ENCODE results near the gene HCN3. TPM values are rescaled to one million over a fixed set of nuclear protein-coding genes. Genes with fewer than 3 reads are reported as not detected.

Gene HCN3
- total and polyA plus RNA-seq, 2 donors (not counting 1 experiment from before 2014, with no cell fraction given): 6.2 to 9.2 TPM

- H3K4me1 Mint-ChIP-seq: peaks cover 10% of the 10 kb centered on the region
- Histone ChIP-seq H3K9ac (ENCODE audit: low read length) (no peak overlapping the region), H2AFZ (ENCODE audit: insufficient read depth, low read depth, low read length, poor library complexity, severe bottlenecking) (no peak overlapping the region)
These were observed 16.0 kb downstream of the HCN3 start for GRCh38 chr1:155293086-155293749.

GRCh38 chr1:155294520-155295182 is 17.4 kb downstream of the HCN3 start:
- Histone ChIP-seq H4K20me1 (ENCODE audit: control insufficient read depth, insufficient read depth, low read length, poor library complexity, severe bottlenecking) (no peaks in the 10 kb centered on the region), H3K79me2 (ENCODE audit: control insufficient read depth, insufficient read depth, low read length) (no peaks in the 10 kb centered on the region), H2AFZ (ENCODE audit: insufficient read depth, low read depth, low read length, poor library complexity, severe bottlenecking) (no peak overlapping the region), H3K4me3 (ENCODE audit: control extremely low read depth in 1 of 5, extremely low read depth in 1 of 5, insufficient read depth in 1 of 5, low read depth in 2 of 5, low read length in 4 of 5) (no peak overlapping the region), H3K36me3 (replicated peaks in 1 of 2; ENCODE audit: control extremely low read depth in 1 of 2, control insufficient read depth in 1 of 2, extremely low read depth in 1 of 2, insufficient read depth in 2 of 2, low read length in 1 of 2) (no peaks in the 10 kb centered on the region), H3K4me2 (replicated peaks; ENCODE audit: low read depth, low read length, poor library complexity, severe bottlenecking) (peak overlapping the region; percentile 23), H3K27me3 (replicated peaks in 1 of 4; ENCODE audit: control extremely low read depth in 1 of 4, control insufficient read depth in 3 of 4, insufficient read depth in 4 of 4, low read length in 3 of 4) (peaks cover 0 to 26% (median 15%) of the 10 kb centered on the region in 4 experiments), H3K9ac (ENCODE audit: low read length) (no peak overlapping the region), H3K4me1 (ENCODE audit: control insufficient read depth in 2 of 2, insufficient read depth in 2 of 2, low read length in 2 of 2) (peaks cover 7 to 10% of the 10 kb centered on the region in 2 donors), H3K9me3 (ENCODE audit: control extremely low read depth in 1 of 3, control insufficient read depth in 2 of 3, insufficient read depth in 1 of 3, low read length in 2 of 3) (peaks cover 0 to 2% (median 0%) of the 10 kb centered on the region in 3 donors), H3K27ac (ENCODE audit: low read length in 2 of 2) (no peak overlapping the region)
- Mint-ChIP-seq H3K9me3 (ENCODE audit: insufficient read depth) (no peaks in the 10 kb centered on the region), H3K4me3 (no peak overlapping the region), H3K27ac (no peak overlapping the region), H3K27me3 (peaks cover 38% of the 10 kb centered on the region), H3K4me1 (peaks cover 10% of the 10 kb centered on the region)
- DNase-seq (no peak), ATAC-seq (ENCODE audit: low read depth) (no peak)
- no peak for TF ChIP-seq EZH2 (IDR thresholded peaks at IDR 0.05; ENCODE audit: borderline replicate concordance, insufficient read depth, low read depth, low read length, poor library complexity, severe bottlenecking)
- TF ChIP-seq, protein P1, sequence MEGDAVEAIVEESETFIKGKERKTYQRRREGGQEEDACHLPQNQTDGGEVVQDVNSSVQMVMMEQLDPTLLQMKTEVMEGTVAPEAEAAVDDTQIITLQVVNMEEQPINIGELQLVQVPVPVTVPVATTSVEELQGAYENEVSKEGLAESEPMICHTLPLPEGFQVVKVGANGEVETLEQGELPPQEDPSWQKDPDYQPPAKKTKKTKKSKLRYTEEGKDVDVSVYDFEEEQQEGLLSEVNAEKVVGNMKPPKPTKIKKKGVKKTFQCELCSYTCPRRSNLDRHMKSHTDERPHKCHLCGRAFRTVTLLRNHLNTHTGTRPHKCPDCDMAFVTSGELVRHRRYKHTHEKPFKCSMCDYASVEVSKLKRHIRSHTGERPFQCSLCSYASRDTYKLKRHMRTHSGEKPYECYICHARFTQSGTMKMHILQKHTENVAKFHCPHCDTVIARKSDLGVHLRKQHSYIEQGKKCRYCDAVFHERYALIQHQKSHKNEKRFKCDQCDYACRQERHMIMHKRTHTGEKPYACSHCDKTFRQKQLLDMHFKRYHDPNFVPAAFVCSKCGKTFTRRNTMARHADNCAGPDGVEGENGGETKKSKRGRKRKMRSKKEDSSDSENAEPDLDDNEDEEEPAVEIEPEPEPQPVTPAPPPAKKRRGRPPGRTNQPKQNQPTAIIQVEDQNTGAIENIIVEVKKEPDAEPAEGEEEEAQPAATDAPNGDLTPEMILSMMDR (IDR thresholded peaks at IDR 0.05): no peak
- ChIA-PET CTCF (no interaction called here), POLR2A (no interaction called here)
- intact Hi-C loops (cut with micrococcal nuclease): no loop called here
- WGBS (ENCODE audit: insufficient coverage): 36% methylated on average over 46 of the region's 46 CpGs

More at GRCh38 chr1:155293086-155293749, 16.0 kb downstream of the HCN3 start:
- intact Hi-C loops (cut with micrococcal nuclease): no loop called here
- no peak for TF ChIP-seq EZH2 (IDR thresholded peaks at IDR 0.05; ENCODE audit: borderline replicate concordance, insufficient read depth, low read depth, low read length, poor library complexity, severe bottlenecking)
- ATAC-seq (ENCODE audit: low read depth) (no peak), DNase-seq (no peak)
- Mint-ChIP-seq H3K4me3 (no peak overlapping the region), H3K27ac (no peak overlapping the region), H3K27me3 (peaks cover 38% of the 10 kb centered on the region), H3K9me3 (ENCODE audit: insufficient read depth) (no peaks in the 10 kb centered on the region)
- Histone ChIP-seq H3K27me3 (replicated peaks in 1 of 4; ENCODE audit: control extremely low read depth in 1 of 4, control insufficient read depth in 3 of 4, insufficient read depth in 4 of 4, low read length in 3 of 4) (peaks cover 0 to 26% (median 15%) of the 10 kb centered on the region in 4 experiments), H3K4me3 (ENCODE audit: control extremely low read depth in 1 of 5, extremely low read depth in 1 of 5, insufficient read depth in 1 of 5, low read depth in 2 of 5, low read length in 4 of 5) (no peak overlapping the region), H3K79me2 (ENCODE audit: control insufficient read depth, insufficient read depth, low read length) (no peaks in the 10 kb centered on the region), H3K9me3 (ENCODE audit: control extremely low read depth in 1 of 3, control insufficient read depth in 2 of 3, insufficient read depth in 1 of 3, low read length in 2 of 3) (peaks cover 0 to 2% (median 0%) of the 10 kb centered on the region in 3 donors), H3K4me1 (ENCODE audit: control insufficient read depth in 2 of 2, insufficient read depth in 2 of 2, low read length in 2 of 2) (peaks cover 7 to 10% of the 10 kb centered on the region in 2 donors), H3K36me3 (replicated peaks in 1 of 2; ENCODE audit: control extremely low read depth in 1 of 2, control insufficient read depth in 1 of 2, extremely low read depth in 1 of 2, insufficient read depth in 2 of 2, low read length in 1 of 2) (no peaks in the 10 kb centered on the region), H3K27ac (ENCODE audit: low read length in 2 of 2) (no peak overlapping the region), H4K20me1 (ENCODE audit: control insufficient read depth, insufficient read depth, low read length, poor library complexity, severe bottlenecking) (no peaks in the 10 kb centered on the region), H3K4me2 (replicated peaks; ENCODE audit: low read depth, low read length, poor library complexity, severe bottlenecking) (no peak overlapping the region)
- ChIA-PET CTCF (interaction anchor here (0.9 kb wide), 1 partner anchor 24 kb away, joined by 3 read pairs; no protein-coding TSS in a partner anchor), POLR2A (no interaction called here)
- WGBS (ENCODE audit: insufficient coverage): 91% methylated on average over 17 of the region's 17 CpGs
